Ascending aorta (tissue), 2 donors: Measurements from ENCODE around the gene CHCHD5. TPM values are rescaled to one million over a fixed set of nuclear protein-coding genes. Genes with fewer than 3 reads are reported as not detected.
A peak's percentile ranks its signal among the peaks of the same experiment; 100 is the strongest.
"Not testable (repeated sequence)": the region's sequence is repeated elsewhere in the genome, so short reads cannot be mapped to it uniquely, and the experiment has no call there.

ENCODE experiments used
- DNase-seq, 2 donors: peaks; one replicate each; pipeline ENCODE4 v3.0.0-alpha.2; 2019; ENCODE audit warnings: low spot score in 2 of 2
- H3K27ac ChIP-seq, 2 donors: fragments of 200-600 bp; sonication (generic); one replicate each; pipeline ENCODE4 v1.5.1; 2016 to 2017; ENCODE audit warnings: mild to moderate bottlenecking in 1 of 2
- H3K27me3 ChIP-seq: fragments of 200-600 bp; sonication (generic); one replicate; pipeline ENCODE4 v1.5.1; 2017
- H3K36me3 ChIP-seq, 2 donors: fragments of 200-600 bp; sonication (generic); one replicate each; pipeline ENCODE4 v1.5.1; 2016
- H3K4me1 ChIP-seq, 2 donors: fragments of 200-600 bp; sonication (generic); one replicate each; pipeline ENCODE4 v1.5.1; 2016 to 2017; ENCODE audit warnings: mild to moderate bottlenecking in 1 of 2
- H3K4me3 ChIP-seq, 2 donors: fragments of 200-600 bp; sonication (generic); one replicate each; pipeline ENCODE4 v1.5.1; 2016 to 2017; ENCODE audit warnings: mild to moderate bottlenecking in 1 of 2
- H3K9me3 ChIP-seq, 2 donors: fragments of 200-600 bp; sonication (generic); one replicate each; pipeline ENCODE4 v1.5.1; 2016
- CTCF ChIP-seq, 3 experiments: fragments of 200-600 bp in 2 of 3; fragments of 450-650 bp in 1 of 3; sonication (generic) in 2 of 3; IDR thresholded peaks; one replicate each; pipeline ENCODE4 v1.5.1; 2016 to 2019; ENCODE audit warnings: antibody characterized with exemption in 3 of 3, mild to moderate bottlenecking in 1 of 3, moderate library complexity in 1 of 3
- intact Hi-C: fragments of 100-400 bp; cut with DNase I; formaldehyde crosslinking; loops from one replicate; pipeline ENCODE4 v1.15.1; 2023
- total RNA-seq: library from RNA; depleted of rRNA; stranded (reverse); fragments of >200 nt; gene quantifications from one replicate; pipeline ENCODE4 v1.1.0, GENCODE V29; 2016

The CHCHD5 gene
- total RNA-seq: 26.5 TPM

- peaks cover 4 to 21% of the 10 kb centered on the region in 2 donors for H3K36me3 ChIP-seq
- H3K9me3 ChIP-seq: no peaks in the 10 kb centered on the region
- DNase-seq: peak; percentile 85 to 98
- H3K27ac ChIP-seq: peak within 1 kb of the TSS; percentile 92 to 95
- peak within 1 kb of the TSS; percentile 69 to 78 for H3K4me3 ChIP-seq
- no peaks in the 10 kb centered on the region for H3K27me3 ChIP-seq
- H3K4me1 ChIP-seq: peaks cover 4 to 13% of the 10 kb centered on the region in 2 donors
- intact Hi-C loops: loop anchor here (1.0 to 5.0 kb wide), 4 partner anchors 42 to 332 kb away; partner anchors contain the start of genes POLR1B and SLC20A1
- peak in 1 of 3 experiments; percentile 28 for TF ChIP-seq CTCF (IDR thresholded peaks at IDR 0.05)
These were observed at the start of gene CHCHD5 for GRCh38 chr2:112584134-112584890. TSS of gene CHCHD5 (plus strand) at chr2:112584609. CDS start at chr2:112584648, 39 bp downstream.

GRCh38 chr2:112534826-112535225, 49.6 kb upstream of the CHCHD5 start:
- DNase-seq: no peak
- no peak for TF ChIP-seq CTCF (IDR thresholded peaks at IDR 0.05)
- Histone ChIP-seq H3K9me3 (no peaks in the 10 kb centered on the region), H3K27ac (no peak overlapping the region), H3K27me3 (no peaks in the 10 kb centered on the region), H3K36me3 (peaks cover 6 to 15% of the 10 kb centered on the region in 2 donors), H3K4me3 (no peak overlapping the region), H3K4me1 (no peaks in the 10 kb centered on the region)
- intact Hi-C loops: no loop called here

- H3K4me1 ChIP-seq, H3K27ac ChIP-seq, intact Hi-C loops: not testable (repeated sequence)
These were observed 47.7 kb upstream of the CHCHD5 start for GRCh38 chr2:112536665-112537064.

GRCh38 chr2:112539306-112539705, 45.1 kb upstream of the CHCHD5 start:
- no peak for DNase-seq
- H3K9me3 ChIP-seq: no peaks in the 10 kb centered on the region
- H3K4me1 ChIP-seq: peaks cover 3 to 11% of the 10 kb centered on the region in 2 donors
- no peak overlapping the region for H3K27ac ChIP-seq
- peaks cover 0 to 4% of the 10 kb centered on the region in 2 donors for H3K36me3 ChIP-seq
- intact Hi-C loops: no loop called here
- no peak overlapping the region for H3K4me3 ChIP-seq
- TF ChIP-seq CTCF (IDR thresholded peaks at IDR 0.05): no peak
- H3K27me3 ChIP-seq: no peaks in the 10 kb centered on the region

More at GRCh38 chr2:112536665-112537064, 47.7 kb upstream of the CHCHD5 start:
- H3K36me3 ChIP-seq, DNase-seq, H3K27me3 ChIP-seq, H3K4me3 ChIP-seq, H3K9me3 ChIP-seq: not testable (repeated sequence)

GRCh38 chr2:112540906-112541305, 43.5 kb upstream of the CHCHD5 start:
- Histone ChIP-seq H3K27me3 (no peaks in the 10 kb centered on the region), H3K4me3 (peak overlapping the region in 1 of 2 donors; percentile 86), H3K27ac (no peak overlapping the region), H3K9me3 (no peaks in the 10 kb centered on the region), H3K36me3 (peaks cover 0 to 4% of the 10 kb centered on the region in 2 donors), H3K4me1 (peaks cover 3 to 11% of the 10 kb centered on the region in 2 donors)
- intact Hi-C loops: no loop called here
- DNase-seq: no peak
- TF ChIP-seq CTCF (IDR thresholded peaks at IDR 0.05): no peak
